ENCODE measurements around the gene ZNF610. TPM values are rescaled to one million over a fixed set of nuclear protein-coding genes. Genes with fewer than 3 reads are reported as not detected.

Gene ZNF610
- total RNA-seq: 2.3 and 3.6 TPM in 2 replicates

DNA sequence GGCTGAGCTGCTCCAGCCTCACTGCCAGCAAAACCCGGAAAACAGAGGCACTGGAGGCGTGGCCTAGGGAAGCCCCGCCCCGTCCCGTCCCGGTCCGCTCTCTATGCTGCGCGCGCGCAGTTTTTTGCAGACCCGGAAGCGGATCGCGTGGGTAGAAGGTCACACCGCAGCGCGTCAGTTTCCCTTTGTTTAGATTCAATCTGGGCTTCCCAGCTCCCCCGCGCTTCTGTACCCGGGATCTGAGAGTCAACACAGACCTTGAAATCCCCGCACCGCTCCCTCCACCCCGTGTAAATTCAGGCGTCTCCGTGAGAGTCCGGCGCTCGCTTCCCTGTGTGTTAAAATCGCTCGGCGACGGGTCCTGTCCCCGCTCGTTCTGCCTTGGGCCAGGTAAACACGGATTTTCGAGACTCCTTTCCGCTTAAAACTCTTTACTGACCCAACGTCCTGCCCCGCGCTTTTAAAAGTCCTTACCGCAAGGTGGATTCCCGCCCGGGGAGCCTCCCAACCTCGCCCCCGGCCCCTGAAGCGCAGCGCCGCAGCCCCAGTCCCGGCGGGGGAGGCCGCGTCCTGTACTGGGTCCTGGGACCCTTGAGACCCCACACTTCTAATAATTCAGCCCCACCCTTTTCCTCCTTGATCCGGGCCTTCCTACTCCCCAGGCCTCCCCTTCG lies at the start of gene ZNF610:
TSS of gene ZNF610 (plus strand) at position 127 of the 674 bp plus-strand sequence. CDS start 12,930 bp downstream, outside the sequence.

GRCh38 chr19:52296773-52297600 lies 39.1 kb upstream of the ZNF610 start, which contains the start of gene ZNF480:
ZNF480 (plus strand) TSS chr19:52297169; CDS start chr19:52300413, 3,244 bp downstream.

DNA sequence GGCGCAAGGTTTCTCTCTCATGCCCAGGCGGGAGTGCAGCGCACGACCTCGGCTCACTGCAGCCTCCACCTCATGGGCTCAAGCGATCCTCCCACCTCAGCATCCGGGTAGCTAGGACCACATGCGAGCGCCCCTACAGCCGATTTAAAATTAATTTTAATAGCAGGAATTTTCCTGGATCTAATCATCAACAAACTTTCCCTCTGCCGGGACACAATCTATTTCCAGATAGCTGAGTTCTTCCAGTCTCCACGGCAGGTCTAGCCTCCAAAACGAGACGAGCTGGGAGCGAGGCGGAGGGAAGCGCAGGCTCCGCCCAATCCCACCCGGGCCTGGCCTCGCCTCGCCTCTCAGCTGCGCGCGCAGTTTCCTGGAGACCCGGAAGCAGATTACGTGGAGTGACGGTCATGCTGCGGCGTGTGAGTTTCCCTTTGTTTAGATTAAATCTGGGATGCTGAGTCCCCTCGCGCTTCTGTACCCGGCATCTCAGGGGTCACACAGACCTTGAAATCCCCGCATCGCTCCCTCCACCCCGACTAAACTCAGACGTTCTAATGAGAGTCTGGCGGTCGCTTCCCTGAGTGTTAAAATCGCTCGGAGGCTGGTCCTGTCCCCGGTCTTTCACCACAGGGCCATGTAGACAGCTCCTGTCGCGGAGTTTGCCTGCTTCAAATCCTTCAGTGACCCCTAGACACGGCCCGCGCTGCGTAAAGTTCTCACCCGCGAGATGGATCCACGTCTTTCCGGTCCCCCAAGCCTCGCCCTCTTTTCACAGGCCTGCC lies 33.7 kb downstream of the ZNF610 start, which contains the start of gene ZNF880:
TSS of gene ZNF880 (plus strand) at position 365 of the 782 bp plus-strand sequence. CDS start at position 408, 43 bp downstream.

GRCh38 chr19:52397310-52398080 lies 61.5 kb downstream of the ZNF610 start, which contains the start of gene ZNF528:
ZNF528 (plus strand) TSS chr19:52397849; CDS start chr19:52402014, 4,165 bp downstream.

Other genes starting within 250 kb of the ZNF610 start
- 21.4 and 24.2 TPM in 2 replicates for gene ZNF841, start 240.5 kb upstream of the ZNF610 start, total RNA-seq
- 9.4 and 12.1 TPM in 2 replicates for gene ZNF616, start 196.3 kb upstream of the ZNF610 start, total RNA-seq
- gene ZNF836, start 164.6 kb upstream of the ZNF610 start, total RNA-seq: 6.5 and 7.5 TPM in 2 replicates
- gene PPP2R1A, start 146.2 kb upstream of the ZNF610 start, total RNA-seq: 83.5 and 112 TPM in 2 replicates
- 8.4 and 11.6 TPM in 2 replicates for gene ZNF766, start 66.7 kb upstream of the ZNF610 start, total RNA-seq
- 4.6 and 6.1 TPM in 2 replicates for gene ZNF480, start 39.1 kb upstream of the ZNF610 start, total RNA-seq
- gene ZNF880, start 33.7 kb downstream of the ZNF610 start, total RNA-seq: 33.1 and 37.4 TPM in 2 replicates
- gene ZNF528, start 61.6 kb downstream of the ZNF610 start, total RNA-seq: 23.9 and 29.4 TPM in 2 replicates
- gene ZNF534, start 92.9 kb downstream of the ZNF610 start, total RNA-seq: not detected in 2 replicates
- 3.1 and 3.4 TPM in 2 replicates for gene ZNF578, start 117.3 kb downstream of the ZNF610 start, total RNA-seq
- gene ZNF808, start 191.4 kb downstream of the ZNF610 start, total RNA-seq: 14.5 and 18.9 TPM in 2 replicates
- gene ZNF701, start 234.0 kb downstream of the ZNF610 start, total RNA-seq: 10.4 and 12.0 TPM in 2 replicates

All from smooth muscle cell of bladder (primary cell).